ENCODE measurements around the gene FAM81A.

GRCh38 chr15:59557581-59557980 is 119.6 kb downstream of the FAM81A start:
- TF ChIP-seq POLR2A (IDR thresholded peaks at IDR 0.05) (no peak), CTCF (IDR thresholded peaks at IDR 0.05) (no peak)

Measured in ovary (tissue), 3 donors.